Pons (tissue), 1 donor: ENCODE measurements around the gene KYAT1.

ENCODE experiments used
- DNase-seq: peaks from one replicate; pipeline ENCODE4 v3.0.0-alpha.2; 2016; ENCODE audit warnings: low spot score

The KYAT1 gene

GRCh38 chr9:128908372-128908771 lies 26.6 kb upstream of the KYAT1 start:
- no peak for DNase-seq

DNA sequence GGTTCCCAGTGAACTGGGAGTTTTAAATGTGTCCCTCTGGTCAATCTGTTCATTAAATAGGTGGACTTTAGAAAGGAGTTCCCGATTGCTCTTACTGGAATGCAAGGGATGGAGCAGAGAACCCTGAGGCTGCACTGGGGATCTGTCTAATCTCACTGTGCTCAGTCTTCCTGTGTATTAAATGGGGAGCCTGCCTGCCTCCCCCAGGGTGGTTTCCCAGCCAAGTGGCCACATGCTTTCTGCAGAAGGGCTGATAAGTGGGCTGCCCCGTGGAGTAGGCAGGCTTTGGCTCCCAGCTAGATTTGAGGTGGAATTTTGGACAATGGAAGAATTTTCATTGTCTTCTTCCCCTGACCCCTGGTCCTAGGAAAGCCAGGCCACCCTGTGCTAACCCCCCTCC lies 25.0 kb upstream of the KYAT1 start:
- no peak for DNase-seq

- no peak for DNase-seq
Observed at GRCh38 chr9:128905964-128906363, 24.2 kb upstream of the KYAT1 start.

DNA sequence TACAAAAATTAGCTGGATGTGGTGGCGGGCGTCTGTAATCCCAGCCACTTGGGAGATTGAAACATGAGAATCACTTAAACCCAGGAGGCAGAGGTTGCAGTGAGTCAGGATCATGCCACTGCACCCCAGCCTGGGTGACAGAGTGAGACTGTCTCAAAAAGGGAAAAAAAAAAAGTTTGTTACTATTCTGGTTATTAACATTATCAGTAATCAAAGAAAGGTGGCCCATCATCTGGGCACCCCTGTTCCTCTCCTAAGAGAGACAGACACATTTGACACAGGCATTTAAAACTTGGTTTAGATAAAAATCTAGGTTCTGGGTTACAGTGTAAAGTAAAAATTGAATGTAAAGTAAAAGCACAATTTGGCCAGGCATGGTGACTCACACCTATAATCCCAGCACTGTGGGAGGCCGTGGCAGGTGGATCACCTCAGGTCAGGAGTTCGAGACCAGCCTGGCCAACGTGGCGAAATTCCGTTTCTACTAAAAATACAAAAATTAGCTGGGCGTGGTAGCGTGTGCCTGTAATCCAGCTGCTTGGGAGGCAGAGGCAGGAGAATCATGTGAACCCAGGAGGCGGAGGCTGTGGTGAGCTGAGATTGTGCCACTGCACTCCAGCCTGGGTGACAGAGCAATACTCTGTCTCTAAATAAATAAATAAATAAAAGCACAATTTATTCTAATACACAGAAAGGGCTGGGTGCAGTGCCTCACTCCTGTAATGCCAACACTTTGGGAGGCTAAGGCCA lies 22.3 kb upstream of the KYAT1 start:
- no peak for DNase-seq

DNA sequence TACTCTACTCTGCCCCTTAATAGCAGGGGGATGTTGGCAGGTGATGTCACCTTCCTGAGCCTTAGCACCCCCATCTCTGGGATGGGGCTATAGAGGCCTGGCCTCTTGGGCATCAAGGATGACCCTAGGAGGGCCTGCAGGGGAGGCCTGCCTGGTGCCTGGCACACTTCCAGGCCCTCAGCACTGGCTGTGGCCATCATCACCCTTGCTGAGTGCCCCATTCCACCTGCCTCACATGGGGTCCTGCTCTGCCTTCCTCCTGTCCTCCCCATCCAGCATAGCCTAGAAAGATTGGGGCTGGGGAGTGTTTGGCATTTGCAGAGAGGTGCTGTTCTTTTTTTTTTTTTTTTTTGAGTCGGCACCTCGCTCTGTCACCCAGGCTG lies 21.3 kb upstream of the KYAT1 start:
- DNase-seq = no peak

GRCh38 chr9:128902351-128903078 lies 20.8 kb upstream of the KYAT1 start:
- no peak for DNase-seq

- DNase-seq = no peak
Observed at GRCh38 chr9:128901822-128902221, 20.1 kb upstream of the KYAT1 start.

DNA sequence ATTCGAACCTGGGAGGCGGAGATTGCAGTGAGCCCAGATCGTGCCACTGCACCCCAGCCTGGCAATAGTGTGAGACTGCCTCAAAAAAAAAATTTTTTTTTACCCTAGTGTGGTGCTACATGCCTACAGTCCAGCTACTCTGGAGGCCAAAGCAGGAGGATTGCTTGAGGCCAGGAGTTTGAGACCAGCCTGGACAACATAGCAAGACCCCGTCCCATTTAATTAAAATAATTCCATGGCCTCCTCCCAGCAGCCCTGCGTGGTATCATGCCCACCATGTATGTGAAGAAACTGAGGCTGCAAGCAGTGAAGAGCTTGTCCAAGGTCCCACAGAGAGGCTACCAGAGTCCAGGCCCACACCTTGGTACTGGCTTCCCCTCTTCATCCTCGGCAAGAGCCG lies 19.6 kb upstream of the KYAT1 start:
- no peak for DNase-seq

GRCh38 chr9:128899566-128900322 lies 18.0 kb upstream of the KYAT1 start:
- no peak for DNase-seq

DNA sequence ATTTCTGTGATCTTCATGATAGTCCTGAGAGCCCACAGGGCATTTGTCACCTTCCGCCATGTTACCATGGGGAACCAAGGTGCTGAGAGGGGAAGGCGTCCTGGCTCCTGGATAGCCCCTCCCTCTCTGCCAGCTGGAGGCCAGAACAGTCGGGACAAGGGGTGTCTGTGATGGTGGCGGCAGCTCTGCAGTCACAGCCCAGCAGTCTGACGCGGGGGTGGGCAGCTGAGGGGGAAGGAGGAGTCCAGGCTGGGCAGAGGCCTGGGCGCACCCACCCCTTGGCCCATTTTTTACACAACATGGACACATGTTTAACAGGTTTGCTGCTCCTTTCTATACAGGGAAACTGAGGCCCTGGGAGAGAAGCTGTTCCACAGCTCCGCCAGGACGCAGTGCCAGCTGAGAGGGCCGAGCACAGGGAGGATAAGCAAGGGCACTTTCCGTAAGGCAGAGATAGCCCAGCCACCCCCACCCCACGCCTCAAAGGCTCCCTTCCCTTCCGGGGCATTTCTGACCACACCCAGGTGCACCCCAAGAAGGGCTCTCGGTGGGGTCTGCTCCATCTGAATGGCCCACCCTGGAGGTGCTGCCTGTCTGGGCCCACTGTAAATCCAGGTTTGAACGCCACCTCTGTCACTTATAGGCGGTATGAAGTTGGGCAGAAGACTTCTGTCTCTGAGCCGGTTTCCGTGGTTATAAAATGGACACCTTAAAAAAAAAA lies 17.3 kb upstream of the KYAT1 start:
- DNase-seq = no peak

DNA sequence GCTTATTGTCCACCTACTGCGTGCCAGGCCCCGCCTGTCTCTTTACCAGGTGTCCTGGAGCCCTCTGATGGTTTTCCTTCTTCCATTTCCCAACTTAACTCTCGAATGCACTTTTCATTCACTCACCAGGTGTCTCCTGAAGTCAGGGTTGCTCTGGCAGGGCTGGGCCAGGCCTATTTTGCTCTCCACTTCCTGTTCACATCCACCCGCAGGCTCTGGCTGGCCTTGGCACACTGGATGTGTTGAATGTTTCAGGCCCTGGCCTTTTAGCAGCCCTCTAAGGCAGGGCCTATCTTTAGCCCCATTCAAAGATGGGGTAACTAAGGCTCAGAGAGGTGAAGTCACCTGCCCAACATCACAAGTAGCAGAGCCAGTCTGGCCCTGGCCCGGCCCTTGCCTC lies 16.6 kb upstream of the KYAT1 start:
- DNase-seq = no peak

DNA sequence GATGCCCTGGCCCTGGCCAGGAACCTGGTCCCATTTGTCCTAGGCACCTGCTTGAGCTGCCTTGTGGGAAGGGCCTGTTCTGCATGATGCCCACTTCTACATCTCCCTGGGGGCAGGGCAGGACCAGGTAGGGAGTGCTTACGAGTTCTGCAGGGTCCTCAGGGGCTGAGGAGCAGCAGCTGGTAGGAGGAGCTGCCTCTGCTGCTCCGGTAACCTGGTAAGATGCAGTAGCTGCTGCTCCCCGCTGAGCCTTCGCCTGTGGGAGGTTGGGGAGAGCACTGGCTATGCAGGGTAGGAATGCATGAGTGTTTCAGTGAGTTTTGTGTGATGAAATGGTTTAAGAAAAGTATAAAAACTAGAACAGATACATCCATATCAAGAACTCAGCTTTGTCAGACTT lies 13.8 kb upstream of the KYAT1 start:
- DNase-seq = no peak

DNA sequence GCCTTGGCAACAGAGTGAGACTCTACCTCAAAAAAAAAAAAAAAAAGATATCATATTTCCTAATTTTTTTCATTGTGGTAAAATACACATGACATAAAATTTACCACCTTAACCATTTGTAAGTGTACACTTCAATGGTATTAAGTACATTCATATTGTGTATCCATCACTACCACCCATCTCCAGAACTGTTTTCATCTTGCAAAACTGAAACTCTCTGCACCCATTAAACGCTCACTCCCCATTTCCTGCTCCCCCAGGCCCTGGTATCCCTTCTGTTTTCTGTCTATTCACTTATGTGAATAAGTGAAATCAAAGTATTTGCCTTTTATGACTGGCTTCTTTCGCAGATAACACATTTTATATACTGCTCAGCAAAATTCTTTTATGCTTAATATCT lies 13.0 kb upstream of the KYAT1 start:
- DNase-seq = no peak

DNA sequence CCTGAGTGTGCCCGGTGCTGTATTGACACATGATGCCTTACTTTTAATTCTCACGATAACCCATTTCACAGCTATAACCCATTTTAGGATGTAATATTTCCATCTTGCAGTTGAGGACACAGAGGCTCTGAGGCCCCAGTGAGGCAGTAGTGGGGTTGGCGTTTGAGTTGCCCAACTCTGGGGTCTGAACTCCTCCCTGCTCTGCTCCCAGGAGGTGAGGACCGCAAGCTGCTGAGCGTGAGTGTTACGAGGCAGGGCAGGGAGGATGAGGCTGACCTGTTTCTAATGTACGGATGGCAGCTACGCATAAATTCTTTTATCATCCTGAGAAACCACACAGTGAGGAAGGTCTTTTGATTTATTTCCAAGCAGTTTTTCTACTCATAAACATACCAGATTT lies 11.6 kb upstream of the KYAT1 start:
- no peak for DNase-seq

- DNase-seq = peak; percentile 90
Observed at GRCh38 chr9:128892221-128892921, 10.6 kb upstream of the KYAT1 start.

DNA sequence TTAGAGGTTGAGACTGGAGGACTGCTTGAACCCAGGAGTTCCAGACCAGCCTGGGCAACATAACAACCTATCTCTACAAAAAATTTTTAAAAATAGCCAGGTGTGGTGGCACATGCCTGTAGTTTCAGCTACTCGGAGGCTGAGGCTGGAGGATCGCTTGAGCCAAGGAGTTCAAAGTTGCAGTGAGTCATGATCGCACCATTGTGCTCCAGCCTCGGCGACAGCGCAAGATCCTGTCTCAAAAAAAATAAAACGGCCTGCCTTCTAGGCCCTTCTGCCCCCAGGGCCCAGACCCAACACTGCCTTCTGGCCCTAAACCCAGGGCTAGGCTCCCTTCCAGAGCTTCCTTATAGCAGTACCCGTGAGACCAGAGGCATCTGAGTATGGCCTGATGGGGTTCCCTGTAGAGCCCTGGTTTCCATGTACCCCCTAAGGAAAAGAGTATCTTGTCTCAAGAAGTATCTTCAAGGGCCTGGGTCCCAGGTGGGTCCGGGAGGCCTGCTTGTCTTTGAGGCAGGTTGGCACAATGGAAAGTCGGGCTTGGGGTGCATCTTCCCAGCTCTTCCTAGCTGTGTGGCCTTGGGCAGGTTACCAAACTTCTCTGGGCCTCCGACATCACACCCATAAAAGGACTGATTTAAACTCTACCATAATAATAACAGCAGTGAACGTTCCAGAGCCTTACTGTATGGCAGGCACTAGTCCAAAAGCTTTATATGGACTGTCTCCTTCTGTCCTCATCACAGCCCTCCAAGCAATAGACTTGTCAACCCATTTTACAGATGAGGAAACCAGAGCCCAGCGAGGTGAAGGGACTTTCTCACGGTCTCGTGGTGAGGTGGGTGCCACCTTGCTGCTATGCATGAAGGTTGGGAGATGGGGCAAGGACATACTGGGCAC lies 9.8 kb upstream of the KYAT1 start:
- no peak for DNase-seq

GRCh38 chr9:128887914-128888350 lies 6.2 kb upstream of the KYAT1 start:
- no peak for DNase-seq

DNA sequence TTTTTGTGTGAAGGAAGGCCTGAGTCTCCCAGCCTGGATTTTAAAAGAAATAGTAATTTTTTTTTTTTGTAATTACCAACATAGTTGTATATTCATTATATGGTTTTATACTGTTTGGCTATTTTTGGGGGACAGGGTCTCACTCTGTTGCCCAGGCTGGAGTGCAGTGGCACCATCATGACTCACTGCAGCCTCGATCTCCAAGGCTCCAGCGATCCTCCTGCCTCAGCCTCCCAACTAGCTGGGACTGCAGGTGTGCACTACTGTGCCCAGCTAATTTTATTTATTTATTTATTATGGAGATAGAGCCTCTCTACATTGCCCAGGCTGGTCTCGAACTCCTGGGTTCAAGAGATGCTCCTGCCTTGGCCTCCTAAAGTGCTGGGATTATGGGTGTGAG lies 5.3 kb upstream of the KYAT1 start:
- no peak for DNase-seq

DNA sequence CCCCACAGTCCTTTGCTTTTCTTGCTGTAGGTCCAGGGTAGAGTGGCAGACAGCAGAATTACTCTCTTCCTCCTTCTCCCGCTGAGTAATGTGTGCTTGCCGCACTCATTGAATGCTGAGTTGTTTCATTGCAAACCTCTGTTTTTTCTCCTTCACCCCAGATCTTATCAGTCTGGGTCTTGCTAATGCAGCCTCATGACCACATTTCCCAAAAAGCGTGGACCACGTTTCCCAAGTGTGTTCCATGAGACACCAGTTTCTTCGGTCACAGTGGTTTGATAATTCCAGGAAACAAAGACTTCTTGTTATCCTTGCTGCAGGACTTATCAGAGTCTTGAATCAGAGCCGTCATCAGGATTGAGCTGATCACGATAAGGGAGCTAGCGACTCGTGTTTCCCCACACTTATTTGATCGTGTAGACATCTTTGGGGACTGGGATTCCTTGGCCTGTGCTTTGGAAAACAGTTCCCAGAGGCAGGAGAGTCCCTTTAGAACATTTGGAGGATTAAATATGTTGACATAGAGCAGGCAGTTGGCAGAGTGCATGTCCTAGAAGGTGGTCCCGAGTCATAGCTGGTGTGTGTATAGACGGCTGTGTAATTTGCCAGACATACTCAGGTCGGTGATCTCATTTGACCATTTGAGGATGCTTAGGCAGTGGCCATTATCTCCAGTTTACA lies 4.6 kb upstream of the KYAT1 start:
- no peak for DNase-seq

- no peak for DNase-seq
Observed at GRCh38 chr9:128885798-128886197, 4.0 kb upstream of the KYAT1 start.
